Activated naive CD4-positive, alpha-beta T cell treated with anti-CD3 and anti-CD28 coated beads, Interleukin-2, amount 50 U/mL, for 16 hours (primary cell): ENCODE results near the gene KCNIP3.
"Not testable (repeated sequence)": the region's sequence is repeated elsewhere in the genome, so short reads cannot be mapped to it uniquely, and the experiment has no call there.

Source experiments
- DNase-seq: peaks from one replicate; pipeline ENCODE4 v3.0.0-alpha.2; 2020

The KCNIP3 gene

DNA sequence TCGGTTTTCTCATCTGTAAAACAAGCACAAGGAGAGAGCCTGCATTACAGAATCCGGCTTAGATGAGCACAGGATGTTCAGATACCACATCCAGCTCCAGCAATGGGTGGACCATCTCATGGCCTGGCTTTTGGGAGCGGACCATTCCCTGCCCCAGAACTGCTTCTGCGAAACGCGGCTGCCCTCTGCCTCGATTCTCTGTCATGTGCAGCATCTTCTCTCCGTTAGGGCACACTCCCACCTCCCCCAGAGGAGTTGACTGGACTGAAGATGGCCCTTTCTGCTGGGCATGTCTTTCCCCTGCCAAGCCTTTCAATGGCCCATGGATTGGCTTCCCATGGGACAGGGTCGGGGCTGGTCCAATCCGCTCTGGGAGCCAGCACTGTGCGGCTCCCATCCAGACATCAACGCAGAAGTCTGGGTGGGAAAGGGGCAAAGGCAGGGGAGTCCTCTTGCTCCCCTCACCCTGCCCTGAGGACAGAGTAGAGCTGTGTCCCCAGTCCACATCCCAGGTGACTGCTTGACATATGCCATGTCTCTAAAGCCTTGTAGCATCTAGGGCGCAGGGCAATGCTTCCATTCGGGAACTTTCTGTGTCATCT, 91.0 kb downstream of the KCNIP3 start:
- no peak for DNase-seq

DNA sequence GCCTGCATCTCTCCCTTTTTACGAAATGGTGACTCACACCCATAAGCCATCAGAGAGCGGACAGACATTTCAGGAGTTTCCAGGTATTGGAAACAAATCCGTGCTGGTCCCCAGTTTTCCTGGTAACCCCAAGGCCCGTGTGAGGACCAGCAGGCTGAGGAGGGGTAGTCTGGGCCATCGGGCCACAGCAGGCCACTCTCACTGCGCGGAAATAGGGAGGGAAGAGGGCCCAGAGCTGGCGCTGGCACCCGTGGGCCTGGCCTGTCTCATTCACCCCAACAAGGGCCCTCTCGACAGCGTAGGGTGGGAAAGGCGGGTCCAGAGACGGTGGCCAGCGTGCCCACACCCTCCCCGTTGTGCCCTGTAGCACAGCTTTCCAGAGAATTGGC, 91.7 kb downstream of the KCNIP3 start:
- no peak for DNase-seq

DNA sequence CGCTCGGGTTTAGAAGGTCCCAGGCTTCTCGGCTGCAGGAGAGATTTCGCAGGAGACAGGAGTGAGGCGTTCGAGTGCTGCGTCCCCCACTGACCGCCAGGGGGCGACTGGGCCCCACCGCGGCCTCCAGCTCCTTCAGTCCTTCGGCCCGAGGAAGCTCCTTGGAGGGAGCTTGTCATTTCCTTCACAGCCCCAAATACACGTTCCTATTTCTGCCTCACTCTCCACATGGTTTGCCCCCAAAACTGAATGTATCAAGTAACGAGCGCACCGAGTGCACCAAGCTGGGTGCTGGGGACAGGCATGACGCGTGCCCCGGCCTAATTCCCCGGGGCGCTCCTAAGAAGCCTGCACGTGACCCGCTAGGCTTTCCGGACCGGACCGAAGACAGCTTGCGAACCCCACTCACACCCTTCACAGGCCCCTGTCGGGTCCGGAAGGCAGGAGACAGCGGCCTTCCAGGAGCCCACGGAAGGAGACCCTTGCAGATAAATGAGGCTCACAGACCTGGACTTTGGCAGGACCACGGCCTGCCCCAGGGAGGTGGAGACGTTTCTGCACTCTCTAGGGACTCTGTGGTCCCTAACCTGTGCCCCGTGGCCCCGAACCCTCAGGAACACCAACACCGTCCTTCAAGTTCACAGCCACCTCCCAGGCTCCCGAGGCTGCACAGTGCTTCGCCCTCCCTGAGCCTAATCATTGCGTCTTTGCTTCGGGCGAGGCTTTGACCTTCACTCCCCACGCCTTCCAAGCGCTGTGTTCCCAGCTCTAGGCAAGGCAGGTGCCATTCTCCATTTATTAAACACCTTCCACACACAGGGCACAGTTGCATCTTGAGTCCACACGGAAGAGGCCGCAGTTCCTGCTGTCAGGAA, 92.3 kb downstream of the KCNIP3 start:
- peak; percentile 45 for DNase-seq

DNA sequence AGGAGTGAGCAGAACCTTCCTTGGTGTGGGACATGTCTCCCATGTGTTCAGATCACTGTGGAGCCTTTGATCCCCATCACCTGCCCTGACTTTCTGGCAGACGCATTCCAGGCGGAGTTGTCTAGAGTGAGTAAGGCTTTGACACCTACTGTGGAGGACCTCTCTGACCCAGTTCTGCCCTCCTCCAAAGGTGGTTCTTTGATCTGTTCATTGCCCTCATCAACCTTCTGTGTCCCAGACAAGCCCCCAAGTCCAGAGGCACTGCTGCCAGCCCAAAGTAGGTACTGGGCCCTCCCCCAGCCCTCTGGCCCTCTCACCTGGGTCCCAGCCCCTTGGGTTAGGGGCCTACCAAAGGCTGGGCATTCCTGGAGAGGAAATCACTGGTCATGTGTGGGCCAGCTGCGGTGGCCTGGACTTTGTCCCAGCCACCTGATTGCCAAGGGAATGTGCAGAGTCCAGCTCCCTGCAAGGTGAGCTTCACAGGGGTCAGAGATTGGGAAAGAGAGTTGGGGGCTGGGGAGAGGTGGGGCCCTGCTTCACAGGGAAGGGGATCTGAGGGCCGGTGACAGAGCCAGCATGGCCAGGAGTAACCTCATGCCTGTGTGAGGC, 93.2 kb downstream of the KCNIP3 start:
- DNase-seq, result no peak

- DNase-seq, result no peak
These were observed 93.8 kb downstream of the KCNIP3 start for GRCh38 chr2:95390881-95391321.

GRCh38 chr2:95391641-95392310, 94.6 kb downstream of the KCNIP3 start:
- DNase-seq, result no peak

DNA sequence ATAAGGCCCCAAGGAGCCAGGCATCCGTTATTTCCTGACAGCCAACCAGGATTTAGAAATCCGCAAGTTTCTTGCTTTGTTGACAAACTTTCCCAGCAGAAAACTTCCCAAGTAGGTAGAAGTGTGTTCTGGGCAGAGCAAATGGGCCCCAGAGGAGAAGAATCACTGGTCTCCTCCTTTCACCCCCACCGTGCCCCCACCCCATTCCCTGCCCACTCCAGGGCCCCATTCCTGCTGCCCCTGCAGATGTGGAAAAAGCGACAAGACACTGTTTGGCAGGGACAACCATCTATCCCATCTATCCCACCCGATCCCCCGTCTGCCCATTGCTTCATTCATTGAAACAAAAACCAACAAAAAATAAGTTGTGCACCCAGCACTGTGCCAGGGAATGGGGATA, 95.2 kb downstream of the KCNIP3 start:
- no peak for DNase-seq

DNA sequence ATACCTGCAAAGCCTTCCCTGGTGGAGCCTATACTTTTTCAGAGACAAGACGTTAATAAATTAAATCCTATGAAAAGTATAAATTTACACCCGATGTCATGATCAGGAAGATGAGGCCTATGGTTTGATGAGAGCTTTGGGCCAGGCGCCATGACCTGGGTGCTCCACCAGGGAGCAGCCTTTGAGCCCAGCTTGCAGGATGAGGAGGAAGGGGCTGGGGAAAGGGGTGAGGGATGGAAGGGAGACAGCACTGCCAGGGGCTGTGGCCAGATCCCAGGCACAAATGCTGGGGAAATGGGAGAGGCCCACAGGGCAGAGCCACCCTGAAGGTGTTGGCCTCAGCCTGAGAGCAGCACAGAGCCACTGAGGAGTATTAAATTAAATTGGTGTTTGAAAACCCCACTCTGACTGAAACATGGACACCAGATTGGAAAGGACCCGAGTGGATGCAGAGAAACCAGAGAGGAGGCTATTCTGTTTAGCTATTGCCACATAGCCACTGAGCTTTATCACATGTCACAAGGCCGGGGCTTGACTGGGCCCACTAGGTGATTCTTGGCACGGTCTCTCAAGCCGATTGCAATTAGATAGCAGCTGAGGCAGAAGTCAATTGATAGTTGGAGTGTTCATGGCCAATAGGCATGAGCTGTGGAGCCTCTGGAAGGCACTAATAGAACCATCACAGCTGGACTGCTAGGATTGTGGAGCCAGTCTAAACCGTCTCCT, 95.7 kb downstream of the KCNIP3 start:
- no peak for DNase-seq

GRCh38 chr2:95393901-95394300, 96.8 kb downstream of the KCNIP3 start:
- no peak for DNase-seq

GRCh38 chr2:95399061-95399460, 101.9 kb downstream of the KCNIP3 start:
- DNase-seq, result no peak

DNA sequence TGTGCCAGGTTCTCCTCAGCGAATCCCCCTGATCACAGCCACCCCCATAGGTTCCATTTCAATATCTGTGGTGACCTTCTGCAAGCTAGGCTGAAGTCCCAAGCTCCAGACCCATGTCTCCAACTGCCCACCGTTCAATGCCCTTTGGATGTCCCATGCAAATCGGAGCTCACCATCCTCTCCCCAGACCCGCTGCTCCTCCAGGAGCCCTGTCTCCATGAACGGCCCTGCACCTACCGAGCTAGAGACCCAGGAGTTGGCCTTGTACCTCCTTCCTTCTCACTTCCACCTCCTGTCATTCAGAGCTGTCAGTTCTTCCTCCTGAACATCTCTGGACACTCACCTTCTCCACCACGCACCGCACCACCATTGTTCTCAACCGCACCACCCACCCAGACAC, 104.3 kb downstream of the KCNIP3 start:
- no peak for DNase-seq

DNA sequence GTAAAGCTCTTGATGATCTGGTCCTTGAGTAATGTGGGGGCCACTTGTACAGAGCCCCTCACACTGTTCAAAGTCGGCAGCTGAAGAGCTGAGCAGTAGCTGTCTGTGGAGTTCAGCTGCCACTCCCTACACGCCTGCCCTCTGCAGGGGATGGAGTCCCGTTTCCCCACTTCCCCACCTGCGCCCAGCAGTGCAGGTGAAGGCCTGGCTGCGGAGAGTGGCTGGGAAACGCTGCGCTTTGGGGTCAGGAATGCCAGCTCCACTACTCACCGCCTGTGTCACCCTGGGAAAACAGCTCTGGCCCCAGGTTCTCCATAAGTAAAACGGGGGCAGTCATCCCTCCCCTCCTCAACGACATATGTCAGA, 104.8 kb downstream of the KCNIP3 start:
- not testable (repeated sequence) for DNase-seq

DNA sequence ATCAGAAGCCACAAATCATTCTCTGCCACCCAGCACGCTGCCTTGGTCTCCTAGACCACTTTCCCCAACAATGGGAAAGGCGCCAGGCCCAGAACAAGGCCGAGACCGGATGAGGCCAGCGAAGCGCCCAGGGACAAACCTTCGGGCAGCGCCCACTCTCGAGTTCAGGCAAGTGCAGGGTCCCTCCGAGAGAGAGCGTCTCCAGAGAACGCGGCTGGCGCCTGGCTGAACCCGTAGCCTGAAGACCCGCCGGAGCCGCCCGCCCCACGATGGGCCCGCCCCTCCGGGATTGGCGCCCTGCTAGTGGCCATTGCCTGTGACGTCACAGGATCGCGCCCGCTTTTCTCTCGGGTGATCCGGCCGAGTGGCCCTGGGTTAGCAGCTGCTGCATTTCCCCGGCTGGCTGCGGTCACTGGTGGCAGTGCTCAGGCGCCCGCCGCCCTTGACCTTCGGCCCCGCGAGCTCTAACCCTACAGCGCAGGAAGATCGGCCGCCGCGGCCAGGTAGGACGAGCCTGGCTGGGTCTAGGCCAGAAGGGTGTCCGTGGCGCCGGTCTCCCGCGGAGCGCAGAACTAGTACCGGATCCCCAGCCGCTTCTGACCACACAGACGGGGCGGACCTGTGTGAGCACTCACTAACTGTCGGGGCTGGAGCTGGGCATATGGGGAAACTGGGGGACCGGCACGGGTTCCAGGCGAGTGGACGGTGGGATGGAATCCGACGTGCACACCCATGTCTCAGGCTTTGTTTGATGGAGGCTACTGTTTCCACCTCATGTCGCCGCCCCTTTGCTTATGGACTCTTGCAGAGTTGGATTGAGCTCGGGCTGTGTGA, 105.4 kb downstream of the KCNIP3 start, which contains the start of gene FAHD2A:
Gene FAHD2A, plus strand, starts transcription at position 339 of the 834 bp plus-strand sequence. CDS start 2,851 bp downstream, outside the sequence.
- DNase-seq, result peak; percentile 96

GRCh38 chr2:95403204-95403721, 106.1 kb downstream of the KCNIP3 start:
- DNase-seq, result peak; percentile 23

DNA sequence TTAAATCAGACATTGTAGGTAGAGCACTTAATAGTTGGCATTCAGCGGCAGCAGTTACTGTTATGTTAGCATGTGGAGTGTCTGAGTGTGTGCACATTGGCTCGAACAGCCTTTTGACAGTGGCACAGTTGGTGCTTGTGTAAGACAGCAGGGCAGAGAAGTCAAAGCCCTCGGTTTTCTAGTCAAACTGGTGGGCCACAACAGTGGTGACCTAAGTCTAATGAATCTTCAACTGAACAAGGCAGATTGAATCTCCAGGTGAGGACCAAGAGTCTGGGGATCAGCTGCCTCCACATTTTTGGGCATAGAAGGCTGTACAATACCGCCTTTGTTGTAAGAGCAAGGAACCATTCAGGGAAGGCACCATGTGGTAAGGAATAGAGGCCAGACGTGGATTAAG, 106.7 kb downstream of the KCNIP3 start:
- DNase-seq, result not testable (repeated sequence)

DNA sequence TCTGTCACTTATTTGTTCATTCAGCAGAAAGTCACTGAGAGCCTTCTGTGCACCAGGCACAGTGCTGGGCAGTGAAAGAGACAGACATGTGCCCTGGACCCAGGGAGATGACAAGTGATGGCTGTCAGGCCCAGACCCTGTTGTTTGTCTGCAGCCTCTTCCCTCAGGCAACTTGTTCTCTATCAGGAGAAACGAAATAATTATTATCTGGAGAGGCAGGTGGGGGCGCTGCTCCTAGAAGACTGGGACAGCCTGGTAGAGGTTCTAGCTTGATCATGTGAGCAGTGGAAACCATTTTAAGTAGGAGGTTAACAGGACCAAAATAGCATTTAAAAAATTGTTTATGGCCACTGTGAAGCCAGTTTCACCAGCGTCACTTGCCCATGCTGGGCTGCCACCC, 107.5 kb downstream of the KCNIP3 start:
- not testable (repeated sequence) for DNase-seq

GRCh38 chr2:95411239-95411638, 114.1 kb downstream of the KCNIP3 start:
- DNase-seq, result not testable (repeated sequence)

GRCh38 chr2:95414015-95414594, 117.0 kb downstream of the KCNIP3 start:
- peak; percentile 66 for DNase-seq

DNA sequence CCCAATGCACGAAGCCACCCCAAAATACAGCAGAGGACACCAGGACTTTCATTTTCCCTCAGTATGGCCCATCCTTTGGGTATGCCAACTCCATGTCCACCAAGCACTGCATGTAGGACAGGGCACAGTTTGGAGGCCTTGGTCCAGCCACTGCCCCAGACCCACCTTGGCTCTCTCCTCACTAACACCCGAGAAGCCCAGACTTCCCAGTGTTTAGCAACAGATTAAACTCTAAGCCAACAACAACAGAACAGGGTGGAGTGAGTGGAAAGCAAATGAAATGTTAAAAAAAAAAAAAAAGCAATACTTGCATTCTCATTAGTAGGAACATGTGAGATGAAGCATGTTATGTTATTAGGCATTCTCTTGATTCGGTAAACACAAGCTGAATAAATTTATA, 118.0 kb downstream of the KCNIP3 start:
- not testable (repeated sequence) for DNase-seq

- DNase-seq, result not testable (repeated sequence)
These were observed 118.4 kb downstream of the KCNIP3 start for GRCh38 chr2:95415561-95415960.
